ENCODE results near the gene USP24.

- TF ChIP-seq ZBTB7A (IDR thresholded peaks at IDR 0.05; ENCODE audit: low read depth) (no peak), TCF12 (IDR thresholded peaks at IDR 0.05; ENCODE audit: low read depth) (no peak), MAX (IDR thresholded peaks at IDR 0.05) (no peak), EGR1 (IDR thresholded peaks at IDR 0.05) (no peak), RAD21 (IDR thresholded peaks at IDR 0.05; ENCODE audit: low read depth) (no peak), YY1 (IDR thresholded peaks at IDR 0.05; ENCODE audit: low read depth) (no peak), CEBPB (IDR thresholded peaks at IDR 0.05) (no peak), REST (IDR thresholded peaks at IDR 0.05; ENCODE audit: low read depth) (no peak), TAF1 (IDR thresholded peaks at IDR 0.05; ENCODE audit: low read depth) (no peak), USF1 (IDR thresholded peaks at IDR 0.05) (no peak)
Measured at GRCh38 chr1:55124470-55124869, 90.7 kb downstream of the USP24 start.

Measured in Ishikawa (cell line).